HS-5 (cell line): Measurements from ENCODE around the gene RAB40B.
A peak's percentile ranks its signal among the peaks of the same experiment; 100 is the strongest.

Source experiments
- DNase-seq: peaks from one replicate; pipeline ENCODE4 v3.0.0-alpha.2; 2012; ENCODE audit warnings: low read depth

RAB40B gene

DNA sequence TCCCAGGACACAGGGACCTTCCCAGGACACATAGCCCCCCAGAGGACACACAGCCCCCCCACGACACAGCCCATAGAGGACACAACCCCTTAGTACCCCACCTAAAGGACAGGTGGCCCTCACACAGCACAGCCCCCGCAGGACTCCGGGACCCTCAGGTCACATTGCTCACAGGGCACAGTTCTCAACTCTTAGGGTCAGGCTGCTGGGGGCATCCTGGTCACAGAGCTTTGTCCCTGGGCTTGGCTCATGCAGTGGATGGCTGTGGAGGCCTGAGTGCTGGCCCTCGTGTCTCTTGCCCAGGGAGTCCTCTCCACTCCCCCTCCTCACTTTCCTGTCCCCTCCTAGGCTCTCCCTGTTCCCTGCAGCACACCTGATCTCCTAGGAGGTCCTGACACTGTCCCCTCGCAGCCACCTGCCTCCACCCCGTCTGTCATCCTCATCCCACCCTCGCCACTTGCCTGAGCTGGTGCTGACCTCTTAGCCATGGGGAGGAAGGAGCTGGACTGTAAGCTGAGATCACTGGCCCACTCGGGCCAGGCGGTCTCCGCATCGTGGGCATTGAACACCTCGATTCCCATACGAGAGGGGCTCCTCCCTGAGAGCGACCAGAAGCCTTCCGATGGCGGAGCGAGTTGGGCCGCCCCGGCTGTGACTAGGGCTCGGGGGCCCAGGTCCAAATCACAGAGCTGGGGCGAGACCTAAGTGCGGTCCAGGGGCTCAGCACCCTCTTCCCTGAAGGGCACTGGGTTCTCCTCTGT is 48.8 kb downstream of the RAB40B start:
- no peak for DNase-seq

DNA sequence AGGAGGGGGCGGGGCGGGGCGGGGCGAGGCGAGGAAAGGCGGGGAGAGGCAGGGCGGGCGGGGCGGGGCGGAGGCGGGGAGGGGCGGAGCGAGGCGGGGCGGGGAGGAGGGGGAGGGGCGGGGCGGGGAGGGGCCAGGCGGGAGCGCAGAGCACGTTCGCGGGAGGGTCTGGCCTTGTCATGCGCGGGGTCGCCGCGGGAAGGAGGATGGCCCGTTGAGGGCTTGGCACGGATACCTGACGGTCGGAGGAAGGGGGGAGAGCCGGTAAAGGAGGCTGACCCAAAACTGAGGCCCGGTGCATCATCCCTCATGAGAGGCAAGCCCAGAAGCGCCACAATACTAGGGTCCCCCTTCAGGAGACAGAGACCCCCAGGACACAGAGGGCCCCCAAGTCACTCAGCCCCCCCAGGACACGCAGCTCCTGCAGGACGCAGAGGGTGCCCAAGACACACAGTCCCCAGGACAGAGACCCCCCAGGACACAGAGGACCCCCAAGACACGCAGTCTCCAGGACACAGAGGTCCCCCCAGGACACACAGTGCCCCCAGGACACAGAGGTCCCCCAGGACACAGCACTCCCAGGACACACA is 49.7 kb downstream of the RAB40B start:
- DNase-seq: no peak

DNA sequence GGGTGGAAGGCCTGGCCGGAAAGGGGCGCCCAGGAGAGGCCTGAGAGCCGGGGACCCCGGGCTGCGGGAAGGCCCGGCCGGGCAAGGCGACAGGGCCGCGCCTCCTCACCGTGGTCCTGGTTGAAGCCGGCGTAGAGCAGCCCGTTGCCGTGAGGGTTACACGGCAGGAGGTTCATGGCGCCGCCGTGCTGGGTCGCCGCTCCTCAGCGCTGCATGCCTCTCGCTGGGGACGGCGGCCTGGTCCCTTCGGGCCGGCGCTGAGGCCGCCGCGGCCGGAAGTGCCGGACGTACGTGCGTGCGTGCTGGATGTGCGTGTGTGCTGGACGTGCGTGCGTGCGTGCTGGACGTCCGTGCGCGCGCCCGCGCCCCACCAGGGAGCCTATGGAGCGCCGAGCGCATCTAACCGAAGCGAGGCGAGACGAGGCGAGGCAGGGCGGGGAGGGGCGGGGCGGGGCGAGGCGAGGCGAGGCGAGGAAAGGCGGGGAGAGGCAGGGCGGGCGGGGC is 50.3 kb downstream of the RAB40B start, which contains the start of gene WDR45B:
TSS of gene WDR45B (minus strand) at position 280 of the 504 bp plus-strand sequence. CDS start at position 176, 104 bp downstream.
- DNase-seq: peak; percentile 73

DNA sequence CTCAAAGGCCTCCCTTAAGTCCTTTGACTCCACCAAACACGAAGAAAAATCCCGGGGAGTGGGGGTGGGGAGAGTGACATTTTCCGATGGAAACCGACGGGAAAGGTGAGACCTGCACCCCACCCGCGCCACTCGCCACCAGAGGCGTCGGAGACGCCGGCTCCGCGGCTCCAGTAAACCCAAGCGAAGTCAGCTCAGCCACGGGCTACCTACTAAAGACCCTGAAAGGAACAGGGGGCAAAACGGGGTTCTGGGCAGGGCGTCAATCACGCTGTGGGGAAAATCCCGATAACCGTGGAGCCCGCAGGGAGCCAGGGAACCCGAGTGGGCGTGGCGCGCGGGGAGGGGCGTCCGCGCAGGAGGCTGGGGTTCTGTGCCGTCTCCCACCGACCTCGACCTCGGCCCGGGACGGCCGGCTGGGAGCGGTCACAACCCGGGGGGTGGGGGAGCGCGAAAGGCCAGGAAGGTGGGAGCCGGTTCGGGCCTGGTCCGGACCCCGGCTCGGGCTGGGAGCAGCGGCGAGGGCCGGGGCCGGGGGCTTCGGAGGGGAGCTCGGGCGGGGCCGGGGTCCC is 50.8 kb downstream of the RAB40B start:
- DNase-seq: no peak

DNA sequence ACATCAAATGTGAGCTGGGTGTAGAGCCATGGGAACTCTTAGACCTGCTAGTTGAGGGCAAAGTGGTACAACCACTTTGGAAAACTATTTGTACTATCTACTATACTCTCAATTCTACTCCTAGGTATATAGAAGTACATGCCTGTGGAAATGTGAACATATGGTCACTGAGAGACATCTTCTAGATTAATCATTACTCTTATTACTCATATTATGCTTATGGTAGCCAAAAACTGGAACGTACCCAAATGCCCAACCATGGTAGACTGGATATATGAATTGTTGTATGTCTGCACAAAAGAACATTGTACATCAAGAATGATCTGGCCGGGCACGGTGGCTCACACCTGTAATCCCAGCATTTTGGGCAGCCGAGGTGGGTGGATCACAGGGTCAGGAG is 53.0 kb downstream of the RAB40B start:
- DNase-seq: no peak

DNA sequence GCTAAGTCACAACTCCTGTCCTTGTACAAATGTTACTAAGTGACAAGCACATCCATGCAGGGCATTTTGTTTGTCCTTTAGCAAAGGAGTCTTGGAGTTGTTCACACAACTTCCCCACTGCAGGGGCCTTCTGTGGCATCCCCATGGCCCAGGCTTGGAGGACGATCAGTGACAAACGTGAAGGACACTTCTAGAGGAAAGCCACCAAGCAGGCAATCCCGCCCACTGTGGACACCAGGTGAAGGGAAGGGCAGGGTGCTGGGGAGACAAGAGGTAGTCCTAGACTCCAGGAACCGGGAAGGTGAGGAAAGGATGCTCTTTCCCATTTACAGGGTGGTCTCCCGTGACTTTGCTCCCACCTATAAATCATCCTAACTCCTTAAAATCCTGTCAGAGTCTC is 54.4 kb downstream of the RAB40B start:
- no peak for DNase-seq

DNA sequence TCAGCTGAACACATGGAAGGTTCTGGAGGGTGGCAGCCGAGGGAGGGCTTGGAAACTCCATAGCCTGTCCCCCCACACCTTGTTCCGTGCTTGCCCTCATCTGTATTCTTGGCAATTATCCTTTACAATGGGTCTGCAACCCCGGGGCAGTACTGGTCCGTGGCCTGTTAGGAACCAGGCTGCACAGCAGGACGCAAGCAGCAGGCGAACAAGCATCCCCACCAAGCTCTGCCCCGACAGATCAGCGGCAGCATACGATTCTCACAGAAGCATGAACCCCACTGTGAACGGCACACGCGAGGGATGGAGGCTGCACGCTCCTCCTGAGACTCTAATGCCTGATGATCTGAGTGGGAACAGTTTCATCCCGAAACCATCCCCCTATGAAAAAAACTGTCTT is 56.5 kb downstream of the RAB40B start:
- no peak for DNase-seq

DNA sequence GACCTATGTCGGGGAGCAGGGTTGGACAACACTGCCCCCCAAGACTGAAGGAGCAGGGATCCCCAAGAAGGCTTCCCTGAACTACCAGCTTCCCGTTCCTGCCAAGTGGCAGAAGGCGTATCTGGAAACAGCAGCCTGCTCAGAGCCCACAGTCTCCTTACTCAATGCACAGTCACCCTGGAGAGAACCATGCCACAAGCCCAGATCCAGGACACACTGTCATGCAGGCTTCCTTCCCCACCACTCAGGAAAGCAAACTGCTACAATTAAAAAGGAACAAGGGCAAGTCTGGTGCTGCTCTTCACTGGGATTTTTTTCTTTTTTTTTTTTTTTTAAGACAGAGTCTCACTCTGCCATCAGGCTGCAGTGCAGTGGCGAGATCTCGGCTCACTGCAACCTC is 58.5 kb downstream of the RAB40B start:
- DNase-seq: no peak

DNA sequence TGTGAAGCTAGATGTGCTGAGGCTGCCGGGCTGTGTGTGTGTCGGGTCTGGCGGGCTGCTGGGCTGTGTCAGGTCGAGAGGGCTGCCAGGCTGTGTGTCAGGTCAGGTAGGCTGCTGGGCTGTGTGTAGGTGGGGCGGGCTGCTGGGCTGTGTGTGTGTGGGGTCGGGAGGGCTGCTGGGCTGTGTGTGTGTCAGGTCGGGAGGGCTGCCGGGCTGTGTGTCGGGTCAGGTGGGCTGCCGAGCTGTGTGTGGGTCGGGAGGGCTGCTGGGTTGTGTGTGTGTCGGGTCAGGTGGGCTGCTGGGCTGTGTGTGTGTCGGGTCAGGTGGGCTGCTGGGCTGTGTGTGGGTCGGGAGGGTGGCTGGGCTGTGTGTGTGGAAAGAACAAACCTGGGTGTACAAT is 58.9 kb downstream of the RAB40B start:
- no peak for DNase-seq

DNA sequence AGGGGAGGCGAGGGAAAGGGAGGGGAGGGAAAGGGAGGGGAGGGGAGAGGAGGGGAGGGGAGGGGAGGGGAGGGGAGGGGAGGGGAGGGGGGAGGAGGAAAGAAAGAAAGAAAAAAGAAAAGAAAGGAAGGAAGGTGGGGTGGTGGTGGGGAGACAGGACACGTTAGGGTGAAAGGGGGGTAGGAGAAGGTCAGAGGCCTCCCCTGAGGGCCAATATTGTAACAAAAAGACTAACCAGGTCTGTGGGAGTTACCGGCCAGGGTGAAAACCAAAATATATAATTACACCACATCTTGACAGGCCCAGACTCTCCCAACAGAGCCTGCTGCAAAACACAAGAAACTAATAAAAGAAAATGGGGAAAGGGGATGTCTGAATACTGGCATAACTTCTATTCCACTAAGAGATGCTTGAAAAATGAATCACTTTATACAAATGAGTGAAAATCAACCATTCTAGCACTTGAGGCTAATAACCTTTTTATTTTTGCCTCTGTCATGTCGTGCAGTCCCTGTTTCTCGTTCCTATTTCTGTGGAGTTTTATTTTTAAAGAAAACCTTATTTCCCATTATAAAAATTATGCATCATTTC is 60.2 kb downstream of the RAB40B start:
- DNase-seq: no peak

DNA sequence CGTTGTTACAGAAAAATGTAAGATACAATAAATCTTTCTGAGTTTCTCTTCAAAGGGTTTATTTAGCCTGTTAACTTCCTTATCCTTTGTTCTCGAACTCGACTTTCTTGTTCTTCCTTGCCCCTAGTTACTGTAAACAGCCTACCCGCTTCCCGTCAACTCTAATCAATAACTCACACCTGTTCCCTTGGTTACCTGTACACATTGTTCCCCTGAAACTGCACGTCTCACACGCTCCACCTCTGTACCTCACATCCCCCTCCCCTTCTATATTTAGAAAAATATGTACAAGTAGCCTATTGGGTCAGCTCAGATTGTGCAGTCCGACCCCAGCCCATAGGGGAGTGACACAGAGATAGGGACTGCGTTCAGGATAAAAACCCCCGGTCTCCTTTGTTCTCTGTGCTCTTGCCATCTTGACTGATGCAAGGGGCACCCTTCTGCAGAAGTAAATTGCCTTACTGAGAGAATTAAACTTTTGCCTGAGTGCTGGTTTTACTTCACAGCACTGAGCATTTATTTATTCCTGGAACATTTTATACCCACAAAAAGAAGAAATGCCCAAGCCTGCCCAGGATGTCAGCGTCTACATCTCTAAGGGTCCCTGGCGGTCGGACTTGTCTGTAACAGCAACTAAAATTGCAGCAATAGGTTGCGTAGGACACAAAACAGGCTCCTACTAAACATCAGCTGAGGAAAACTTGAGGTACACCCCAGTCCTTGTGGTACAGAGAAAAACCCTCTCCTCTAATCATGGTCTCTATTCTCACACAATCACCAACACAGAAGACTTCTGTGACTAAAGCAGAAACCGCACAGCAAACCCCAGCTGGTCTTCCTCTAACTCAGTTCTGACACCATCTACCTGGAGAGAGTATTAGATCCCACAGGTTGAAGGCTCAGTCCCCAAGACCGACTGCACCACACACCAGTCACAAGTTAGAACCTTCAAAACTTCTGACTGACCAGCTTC is 61.6 kb downstream of the RAB40B start:
- DNase-seq: no peak

DNA sequence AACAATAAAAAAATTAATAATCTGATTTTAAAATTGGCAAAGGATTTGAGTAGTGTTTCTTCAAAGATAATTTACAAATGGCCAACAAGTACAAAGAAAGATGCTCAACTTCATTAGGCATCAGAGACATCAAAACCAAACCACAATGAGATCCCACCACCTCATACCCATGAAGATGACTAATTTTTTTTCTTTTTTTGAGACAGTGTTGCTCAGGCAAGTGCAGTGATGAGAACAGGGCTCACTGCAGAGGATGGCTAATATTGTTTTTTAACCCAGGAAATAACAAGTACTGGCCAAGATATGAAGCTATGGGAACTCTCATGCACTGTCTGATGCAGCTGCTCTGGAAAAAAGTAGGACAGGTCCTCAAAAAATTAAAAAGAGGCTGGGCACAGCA is 65.2 kb downstream of the RAB40B start:
- DNase-seq: no peak

DNA sequence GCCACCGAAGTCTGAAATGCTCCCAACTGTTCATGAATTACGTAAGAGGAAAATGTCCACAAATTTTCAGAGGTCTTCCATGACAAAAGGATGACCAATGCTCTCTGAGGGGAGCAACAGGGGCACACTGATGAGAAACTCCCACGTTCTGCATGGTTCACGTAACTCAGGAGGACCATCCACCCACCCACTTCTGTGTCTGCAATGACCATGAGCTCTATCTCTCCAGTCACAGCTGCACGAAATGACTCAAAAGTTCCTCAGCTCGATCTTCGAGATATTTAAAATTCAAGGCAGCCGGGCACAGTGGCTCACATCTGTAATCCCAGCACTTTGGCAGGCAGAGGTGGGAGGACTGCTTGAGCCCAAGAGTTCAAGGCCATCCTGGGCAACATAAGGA is 66.0 kb downstream of the RAB40B start:
- no peak for DNase-seq

DNA sequence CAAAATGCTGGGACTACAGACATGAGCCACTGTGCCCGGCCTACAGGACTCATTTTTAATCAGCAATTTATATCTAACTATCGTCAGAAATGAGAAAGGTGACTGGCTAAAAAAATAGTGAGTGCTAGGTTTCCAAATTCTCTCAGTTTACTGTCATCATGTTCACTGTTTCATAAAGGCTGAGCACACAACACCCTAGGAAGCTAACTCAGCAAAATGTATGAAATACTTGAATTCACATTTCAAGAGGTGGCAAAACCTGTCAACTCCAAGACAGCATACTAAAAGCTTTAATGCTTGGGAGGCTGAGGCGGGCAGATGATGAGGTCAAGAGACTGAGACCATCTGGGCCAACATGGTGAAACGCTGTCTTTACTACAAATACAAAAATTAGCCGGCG is 67.0 kb downstream of the RAB40B start:
- DNase-seq: no peak

DNA sequence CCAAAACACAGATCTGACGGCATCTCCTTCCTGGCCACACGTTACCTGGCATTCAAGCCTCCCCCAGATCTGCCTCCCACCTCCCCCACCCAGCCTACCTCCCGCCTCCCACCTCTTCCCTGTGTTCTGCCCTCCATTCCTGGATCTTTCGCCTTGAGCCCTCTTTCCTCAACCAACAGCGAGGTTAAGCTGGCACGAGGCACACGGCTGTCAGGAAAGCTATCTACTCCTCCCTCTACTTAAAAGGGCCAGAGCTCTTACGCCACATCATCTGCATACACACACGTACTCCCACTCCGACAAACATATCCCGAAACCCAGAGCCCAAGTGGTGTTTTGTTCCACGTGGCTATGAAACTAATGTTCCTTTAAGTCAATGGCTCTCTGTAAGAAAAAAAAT is 68.3 kb downstream of the RAB40B start:
- DNase-seq: no peak

DNA sequence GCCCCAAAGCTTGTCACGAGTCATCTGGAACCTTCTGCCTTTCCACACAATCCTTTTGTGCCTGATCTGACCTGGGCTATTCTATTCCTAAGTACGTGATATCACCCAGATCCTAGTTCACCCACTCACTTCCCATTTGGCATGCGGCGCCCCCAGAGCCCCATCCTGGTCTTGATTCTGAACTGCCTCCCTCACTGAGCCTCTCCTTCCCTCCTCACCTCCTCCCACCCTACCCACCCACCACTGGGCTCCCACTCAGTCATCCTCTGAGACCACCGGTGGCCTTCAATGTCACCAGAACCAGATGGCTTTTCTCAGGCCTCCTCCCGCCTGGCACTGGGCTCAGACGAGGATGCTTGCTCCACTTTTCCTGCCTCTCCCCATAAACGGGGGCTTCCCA is 68.8 kb downstream of the RAB40B start:
- DNase-seq: no peak

DNA sequence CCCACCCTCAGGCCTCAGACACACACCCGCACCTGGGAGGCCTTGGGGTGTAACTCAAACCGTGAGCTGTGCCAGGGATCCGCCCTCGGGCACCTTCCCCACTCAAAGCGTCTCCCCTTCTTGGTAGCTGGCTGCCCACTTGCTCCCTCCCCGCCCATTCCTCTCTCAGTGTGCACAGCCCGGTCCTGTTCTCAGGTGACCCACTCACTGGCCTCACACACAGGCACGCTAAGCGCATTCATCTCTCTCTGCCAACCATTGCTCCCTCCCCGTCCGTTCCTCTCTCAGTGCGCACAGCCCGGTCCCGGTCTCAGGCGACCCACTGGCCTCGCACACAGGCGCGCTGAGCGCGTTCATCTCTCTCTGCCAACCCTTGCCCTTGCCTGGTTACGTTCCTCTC is 71.1 kb downstream of the RAB40B start:
- no peak for DNase-seq

DNA sequence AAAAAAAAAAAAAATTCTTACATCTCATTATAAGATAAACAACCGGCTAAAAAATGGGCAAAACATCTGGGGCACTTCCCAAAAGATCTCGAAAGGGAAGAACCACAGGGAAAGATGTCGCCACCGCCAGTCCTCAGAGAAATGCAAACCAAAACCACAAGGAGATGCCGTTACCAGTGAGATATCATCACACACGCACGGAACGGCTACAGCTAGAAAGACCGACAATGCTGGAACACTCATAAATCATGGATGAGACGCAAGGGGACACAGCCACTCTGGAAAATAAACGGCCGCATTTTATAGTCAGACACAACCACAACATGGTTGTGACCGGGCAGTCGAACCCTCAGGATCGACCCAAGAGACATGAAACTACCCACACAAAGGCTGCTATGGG is 74.8 kb downstream of the RAB40B start:
- DNase-seq: no peak

DNA sequence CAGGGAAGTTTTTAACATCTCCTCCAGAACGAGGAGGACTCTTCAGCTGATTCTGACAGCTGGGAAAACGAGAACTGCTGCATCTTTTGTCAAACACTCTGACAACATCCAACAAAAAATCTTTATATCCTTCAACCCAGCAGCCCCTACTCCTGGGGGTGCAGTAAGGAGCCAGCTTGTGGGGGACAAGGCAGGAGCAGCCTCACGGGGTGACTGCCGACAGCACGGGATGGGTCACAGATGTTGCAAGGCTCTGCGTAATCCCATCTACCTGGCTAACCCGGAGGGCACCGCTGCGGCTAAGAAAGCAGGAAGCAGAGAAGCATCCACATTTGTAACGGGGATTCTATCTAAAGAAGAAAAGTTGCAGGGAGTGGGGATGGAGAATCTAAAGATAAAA is 78.9 kb downstream of the RAB40B start:
- DNase-seq: no peak

DNA sequence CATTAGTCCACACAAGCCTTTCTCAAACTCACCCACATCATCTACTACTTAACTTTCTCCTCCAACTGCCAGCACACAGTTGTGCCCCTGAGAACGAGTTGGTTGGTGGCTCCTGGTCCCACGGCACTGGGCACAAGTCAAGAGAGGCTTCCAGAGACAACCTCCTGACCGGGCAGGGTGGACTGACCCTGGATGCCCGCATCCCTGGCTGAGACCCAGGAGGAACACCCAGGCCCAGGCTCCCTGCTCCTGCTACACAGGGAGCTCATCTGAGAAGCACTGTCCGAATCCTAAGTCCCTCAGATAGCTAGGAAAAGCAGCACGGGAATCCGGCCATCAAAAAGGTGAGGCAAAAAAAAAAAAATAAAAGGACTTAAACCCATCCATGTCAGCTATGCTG is 79.3 kb downstream of the RAB40B start:
- DNase-seq: no peak

DNA sequence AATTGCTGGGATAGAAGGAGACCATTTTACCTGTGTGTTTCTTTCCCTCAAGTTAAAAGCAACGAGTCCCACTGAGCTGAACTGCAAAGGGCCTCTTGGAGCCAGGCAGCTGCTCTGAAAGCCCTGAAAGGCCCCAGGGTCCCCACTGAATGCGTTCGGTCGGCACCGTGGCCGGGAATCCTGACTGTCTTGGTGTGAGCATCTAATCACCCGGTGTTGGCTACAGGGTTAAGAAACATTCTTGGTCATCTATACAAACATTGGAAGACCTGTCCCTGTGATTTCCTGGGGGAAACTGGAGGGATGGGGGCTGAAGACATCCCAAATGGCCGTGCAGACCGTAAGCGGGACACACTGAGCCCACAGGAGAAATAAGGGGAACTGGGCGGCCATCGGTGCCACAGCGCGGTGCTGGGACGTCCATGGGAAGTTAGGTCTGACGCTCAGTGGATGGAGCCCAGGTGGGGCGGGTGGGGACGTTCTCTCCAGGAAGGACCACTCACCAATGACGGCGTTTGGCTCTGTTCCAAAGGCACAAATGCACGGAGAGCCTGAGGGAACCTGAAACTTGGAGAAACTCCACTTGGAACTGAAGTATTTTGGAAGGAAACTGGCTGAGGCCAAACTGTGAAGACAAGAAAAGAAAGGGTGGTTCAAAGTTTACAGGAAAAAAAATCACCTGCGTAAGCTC is 82.3 kb downstream of the RAB40B start:
- DNase-seq: no peak
